Loucy (cell line): Measurements from ENCODE around the gene GPC1.

Experiments used
- H2AFZ ChIP-seq: fragments of 200-600 bp; sonication (generic); 2 replicates; pipeline ENCODE4 v1.6.0; 2016; ENCODE audit warnings: antibody characterized with exemption, mild to moderate bottlenecking, low read length, moderate library complexity
- H3F3A ChIP-seq: fragments of 200-600 bp; 2 replicates; pipeline ENCODE4 v1.6.0; 2016; ENCODE audit warnings: antibody characterized with exemption, low read depth, mild to moderate bottlenecking
- H3K27me3 ChIP-seq: fragments of 200-600 bp; sonication (generic); 2 replicates; pipeline ENCODE4 v1.6.1; 2014; ENCODE audit warnings: low read length, mild to moderate bottlenecking; ENCODE audit not compliant: insufficient read depth, poor library complexity, severe bottlenecking
- H3K36me3 ChIP-seq: fragments of 200-600 bp; sonication (generic); 2 replicates; pipeline ENCODE4 v1.6.1; 2016; ENCODE audit warnings: low read length; ENCODE audit not compliant: insufficient read depth
- H3K4me1 ChIP-seq: fragments of 200-600 bp; sonication (generic); 2 replicates; pipeline ENCODE4 v1.5.1; 2014; ENCODE audit warnings: low read length, mild to moderate bottlenecking; ENCODE audit not compliant: insufficient read depth, poor library complexity, severe bottlenecking
- H3K4me2 ChIP-seq: fragments of 200-600 bp; sonication (generic); 2 replicates; pipeline ENCODE4 v1.6.0; 2014; ENCODE audit warnings: antibody characterized with exemption, low read length, low read depth, mild to moderate bottlenecking; ENCODE audit not compliant: poor library complexity, severe bottlenecking
- H3K4me3 ChIP-seq: fragments of 200-600 bp; sonication (generic); 2 replicates; pipeline ENCODE4 v1.5.1; 2014; ENCODE audit warnings: low read length, mild to moderate bottlenecking, mixed read lengths; ENCODE audit not compliant: poor library complexity, severe bottlenecking
- H3K79me2 ChIP-seq: fragments of 200-600 bp; sonication (generic); 2 replicates; pipeline ENCODE4 v1.6.1; 2014; ENCODE audit warnings: low read length; ENCODE audit not compliant: insufficient read depth
- H3K9ac ChIP-seq: fragments of 200-600 bp; sonication (generic); 2 replicates; pipeline ENCODE4 v1.6.0; 2014; ENCODE audit warnings: mild to moderate bottlenecking, low read depth, low read length, moderate library complexity; ENCODE audit not compliant: poor library complexity, severe bottlenecking
- H3K9me2 ChIP-seq: fragments of 200-600 bp; sonication (generic); replicated peaks from 2 replicates; pipeline ENCODE4 v1.6.1; 2016; ENCODE audit warnings: low read depth, low read length, mixed read lengths
- H3K9me3 ChIP-seq: fragments of 200-600 bp; sonication (generic); 2 replicates; pipeline ENCODE4 v1.6.1; 2014; ENCODE audit warnings: mild to moderate bottlenecking, antibody characterized with exemption, low read length, low read depth; ENCODE audit not compliant: insufficient read depth
- H4K20me1 ChIP-seq: fragments of 200-600 bp; sonication (generic); 2 replicates; pipeline ENCODE4 v1.6.0; 2014; ENCODE audit warnings: antibody characterized with exemption, low read length, mild to moderate bottlenecking; ENCODE audit not compliant: insufficient read depth, poor library complexity, severe bottlenecking
- EZH2phosphoT487 ChIP-seq: fragments of 200-600 bp; IDR thresholded peaks from 2 replicates; pipeline ENCODE4 v1.6.1; 2018; ENCODE audit warnings: antibody characterized with exemption, mild to moderate bottlenecking, moderate library complexity, borderline replicate concordance
- TF ChIP-seq, protein P1 (sequence below): fragments of 200-600 bp; sonication (generic); conservative IDR thresholded peaks from 2 replicates; pipeline ENCODE4 v1.5.1; 2014; ENCODE audit warnings: mild to moderate bottlenecking, antibody characterized with exemption, low read length

The GPC1 gene

DNA sequence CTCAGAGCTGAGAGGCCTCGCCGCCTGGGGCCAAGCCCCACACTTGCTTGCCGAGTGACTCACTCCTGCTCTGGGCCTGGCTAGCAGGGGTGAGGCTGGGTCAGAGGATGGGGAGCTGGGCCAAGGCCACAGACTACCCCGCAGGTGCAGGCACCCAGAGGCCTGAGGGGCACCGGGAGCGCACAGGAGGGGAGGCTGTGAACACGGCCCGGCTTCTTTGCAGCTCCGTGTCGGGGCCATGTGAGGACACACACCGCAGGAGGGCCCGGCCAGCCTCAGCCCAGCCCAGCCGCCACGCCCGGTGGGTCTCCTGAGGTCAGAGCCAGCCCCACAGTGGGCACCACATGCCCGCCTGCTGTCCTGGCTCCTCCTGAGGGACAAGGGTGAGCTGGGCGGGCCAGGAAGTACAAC, 8.4 kb downstream of the GPC1 start:
- H3K4me3 ChIP-seq, result no peak overlapping the region
- TF ChIP-seq EZH2phosphoT487, result no peak
- TF ChIP-seq, protein P1, sequence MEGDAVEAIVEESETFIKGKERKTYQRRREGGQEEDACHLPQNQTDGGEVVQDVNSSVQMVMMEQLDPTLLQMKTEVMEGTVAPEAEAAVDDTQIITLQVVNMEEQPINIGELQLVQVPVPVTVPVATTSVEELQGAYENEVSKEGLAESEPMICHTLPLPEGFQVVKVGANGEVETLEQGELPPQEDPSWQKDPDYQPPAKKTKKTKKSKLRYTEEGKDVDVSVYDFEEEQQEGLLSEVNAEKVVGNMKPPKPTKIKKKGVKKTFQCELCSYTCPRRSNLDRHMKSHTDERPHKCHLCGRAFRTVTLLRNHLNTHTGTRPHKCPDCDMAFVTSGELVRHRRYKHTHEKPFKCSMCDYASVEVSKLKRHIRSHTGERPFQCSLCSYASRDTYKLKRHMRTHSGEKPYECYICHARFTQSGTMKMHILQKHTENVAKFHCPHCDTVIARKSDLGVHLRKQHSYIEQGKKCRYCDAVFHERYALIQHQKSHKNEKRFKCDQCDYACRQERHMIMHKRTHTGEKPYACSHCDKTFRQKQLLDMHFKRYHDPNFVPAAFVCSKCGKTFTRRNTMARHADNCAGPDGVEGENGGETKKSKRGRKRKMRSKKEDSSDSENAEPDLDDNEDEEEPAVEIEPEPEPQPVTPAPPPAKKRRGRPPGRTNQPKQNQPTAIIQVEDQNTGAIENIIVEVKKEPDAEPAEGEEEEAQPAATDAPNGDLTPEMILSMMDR, result no peak
- H3F3A ChIP-seq, result no peaks in the 10 kb centered on the region
- no peak overlapping the region for H3K4me2 ChIP-seq
- H2AFZ ChIP-seq, result no peak overlapping the region
- H3K79me2 ChIP-seq, result no peaks in the 10 kb centered on the region
- H3K27me3 ChIP-seq, result no peaks in the 10 kb centered on the region
- no peaks in the 10 kb centered on the region for H3K4me1 ChIP-seq
- H3K9me2 ChIP-seq, result no peaks in the 10 kb centered on the region
- no peaks in the 10 kb centered on the region for H3K36me3 ChIP-seq
- no peak overlapping the region for H3K9ac ChIP-seq
- H4K20me1 ChIP-seq, result no peaks in the 10 kb centered on the region
- no peaks in the 10 kb centered on the region for H3K9me3 ChIP-seq

DNA sequence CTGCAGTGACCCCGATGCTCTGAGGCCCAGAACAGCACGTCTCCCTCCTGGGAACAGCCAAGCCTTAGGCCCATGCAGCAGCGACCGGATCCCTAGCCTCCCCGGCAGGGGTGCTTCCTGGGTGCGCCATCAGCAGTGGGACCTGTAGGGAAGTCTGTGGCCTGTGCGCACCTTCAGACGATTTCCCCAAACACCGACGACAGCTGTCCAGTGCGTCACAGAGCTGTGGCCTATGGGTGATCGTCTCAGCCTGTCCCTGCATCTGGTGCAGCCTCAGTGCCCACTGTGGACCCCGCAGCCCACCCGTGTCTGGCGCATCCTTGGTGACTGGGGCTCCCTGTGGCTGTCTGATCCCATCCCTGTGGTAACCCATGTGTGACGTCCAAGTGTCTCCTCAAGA, 9.0 kb downstream of the GPC1 start:
- Histone ChIP-seq H4K20me1 (no peaks in the 10 kb centered on the region), H3K36me3 (no peaks in the 10 kb centered on the region), H3K4me1 (no peaks in the 10 kb centered on the region), H3K9ac (no peak overlapping the region), H3K9me3 (no peaks in the 10 kb centered on the region), H3K9me2 (no peaks in the 10 kb centered on the region), H3F3A (no peaks in the 10 kb centered on the region), H3K79me2 (no peaks in the 10 kb centered on the region), H3K4me3 (no peak overlapping the region), H2AFZ (no peak overlapping the region), H3K4me2 (no peak overlapping the region), H3K27me3 (no peaks in the 10 kb centered on the region)
- TF ChIP-seq, protein P1, result no peak
- TF ChIP-seq EZH2phosphoT487, result no peak

DNA sequence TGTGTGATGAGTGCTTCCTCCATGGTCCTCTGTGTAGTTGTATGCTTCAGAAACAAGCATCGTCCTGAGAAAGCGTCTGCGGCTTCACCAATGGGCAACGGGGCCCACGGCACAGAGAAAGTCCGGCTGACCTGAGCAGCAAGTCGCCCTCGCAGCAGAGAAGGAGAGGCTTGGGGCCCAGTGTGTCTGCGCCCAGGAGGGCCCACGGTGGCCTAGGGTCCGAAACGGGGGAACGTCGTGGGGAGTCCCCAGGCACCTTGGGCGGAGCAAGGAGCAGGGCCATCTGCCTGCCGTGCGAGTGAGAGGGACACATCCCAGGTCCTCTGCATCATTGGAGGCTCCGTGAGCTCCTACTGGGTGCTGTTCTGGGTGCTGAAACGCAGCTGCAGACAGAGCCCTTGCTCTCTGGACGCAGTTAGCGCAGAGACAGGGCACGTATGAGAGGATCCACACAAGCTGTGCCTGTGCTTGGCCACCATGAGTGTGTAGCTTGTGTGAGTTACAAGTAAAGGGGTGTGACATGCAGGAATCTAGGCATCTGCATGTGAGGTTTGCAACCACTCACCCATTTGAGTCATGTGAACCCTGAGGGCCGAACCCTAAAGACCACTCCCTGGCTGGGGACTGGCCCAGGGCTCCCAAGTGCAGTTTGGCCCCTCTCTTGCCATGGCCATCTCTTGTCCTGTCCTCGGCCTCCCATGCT, 10.6 kb downstream of the GPC1 start:
- H3K36me3 ChIP-seq, result no peaks in the 10 kb centered on the region
- no peak overlapping the region for H3K9ac ChIP-seq
- H3K4me3 ChIP-seq, result no peak overlapping the region
- H3K4me1 ChIP-seq, result no peaks in the 10 kb centered on the region
- H3K9me2 ChIP-seq, result no peaks in the 10 kb centered on the region
- H3K9me3 ChIP-seq, result no peaks in the 10 kb centered on the region
- H3K79me2 ChIP-seq, result no peaks in the 10 kb centered on the region
- no peaks in the 10 kb centered on the region for H3F3A ChIP-seq
- no peak overlapping the region for H2AFZ ChIP-seq
- H3K4me2 ChIP-seq, result no peak overlapping the region
- no peaks in the 10 kb centered on the region for H4K20me1 ChIP-seq
- H3K27me3 ChIP-seq, result no peaks in the 10 kb centered on the region
- TF ChIP-seq EZH2phosphoT487, result no peak
- TF ChIP-seq, protein P1, result no peak
